ENCODE measurements around the gene SNCAIP.

The SNCAIP gene

DNA sequence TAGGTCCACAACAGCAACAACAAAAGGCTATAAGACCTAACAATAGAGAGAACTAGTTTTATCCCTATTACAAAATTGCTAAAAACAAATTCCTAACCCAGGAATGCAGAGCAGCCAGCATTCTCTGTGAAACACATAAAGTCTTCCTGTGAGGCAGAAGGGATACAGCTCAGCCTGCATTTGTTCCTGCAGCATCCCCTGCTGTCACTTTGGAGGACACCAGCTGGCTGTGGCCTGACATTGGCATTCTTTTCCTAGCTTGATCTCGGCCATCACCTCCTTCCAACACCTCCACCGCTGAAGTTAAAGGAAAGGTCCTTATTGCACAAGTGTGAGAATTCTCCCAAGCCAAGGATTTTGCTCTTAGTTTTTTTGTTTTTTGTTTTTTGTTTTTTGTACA lies 186.1 kb downstream of the SNCAIP start:
- Mint-ChIP-seq H3K36me3 (ENCODE audit: low read depth) (no peaks in the 10 kb centered on the region), H3K4me1 (ENCODE audit: low read depth) (no peaks in the 10 kb centered on the region), H3K27me3 (peaks cover 2% of the 10 kb centered on the region), H3K27ac (no peak overlapping the region), H3K9me3 (no peaks in the 10 kb centered on the region), H3K4me3 (no peak overlapping the region)
- intact Hi-C loops (cut with micrococcal nuclease), result loop anchor here (10.0 kb wide), 1 partner anchor 303 kb away; no protein-coding TSS in a partner anchor

- Mint-ChIP-seq H3K4me1 (ENCODE audit: low read depth) (no peaks in the 10 kb centered on the region), H3K27me3 (peaks cover 2% of the 10 kb centered on the region), H3K36me3 (ENCODE audit: low read depth) (no peaks in the 10 kb centered on the region), H3K27ac (no peak overlapping the region), H3K4me3 (no peak overlapping the region), H3K9me3 (no peaks in the 10 kb centered on the region)
- intact Hi-C loops (cut with micrococcal nuclease), result loop anchor here (10.0 kb wide), 1 partner anchor 305 kb away; no protein-coding TSS in a partner anchor
Observed at GRCh38 chr5:122499585-122499984, 187.5 kb downstream of the SNCAIP start.

DNA sequence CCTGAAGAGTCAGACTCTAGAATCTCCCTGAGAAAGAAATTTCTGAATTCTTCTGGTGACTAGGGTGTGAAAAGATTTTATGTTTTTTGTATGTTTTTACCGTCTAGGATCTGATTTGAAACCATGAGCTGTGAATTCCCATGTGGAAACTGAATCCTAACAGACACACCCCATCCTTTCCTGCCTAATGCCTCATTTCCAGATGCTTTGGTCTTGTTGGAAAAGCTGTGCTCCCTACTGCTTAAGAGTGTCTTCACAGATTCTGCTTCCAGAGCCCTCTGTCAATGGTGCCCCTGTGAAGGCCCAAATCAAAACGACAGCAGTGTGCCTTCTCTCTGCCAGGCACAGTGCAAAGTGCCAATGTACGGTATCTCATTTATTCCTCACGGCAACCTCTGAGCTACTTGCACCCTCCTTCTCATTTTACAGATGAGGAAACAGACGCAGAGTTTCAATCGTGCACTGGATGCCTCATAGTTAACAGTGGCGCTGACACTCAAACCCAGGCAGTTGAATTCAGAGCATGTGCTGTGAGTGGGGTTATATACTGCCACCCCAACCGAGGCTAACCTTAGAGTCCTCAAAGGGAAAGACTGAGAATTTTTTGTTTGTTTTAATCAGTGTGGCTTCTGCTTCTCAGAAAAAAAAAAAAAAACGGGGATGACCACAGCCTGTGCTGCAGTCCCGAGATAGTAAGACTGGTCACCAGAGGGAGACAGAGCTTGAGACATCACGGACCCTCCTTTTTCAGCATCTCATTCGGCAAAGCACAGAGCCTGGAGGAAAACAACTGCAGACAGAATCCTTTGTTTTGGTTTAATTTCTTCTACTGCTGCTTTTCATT lies 188.4 kb downstream of the SNCAIP start:
- Mint-ChIP-seq H3K36me3 (ENCODE audit: low read depth) (no peaks in the 10 kb centered on the region), H3K4me1 (ENCODE audit: low read depth) (no peaks in the 10 kb centered on the region), H3K27ac (no peak overlapping the region), H3K9me3 (no peaks in the 10 kb centered on the region), H3K27me3 (peaks cover 3% of the 10 kb centered on the region), H3K4me3 (no peak overlapping the region)
- intact Hi-C loops (cut with micrococcal nuclease), result no loop called here

DNA sequence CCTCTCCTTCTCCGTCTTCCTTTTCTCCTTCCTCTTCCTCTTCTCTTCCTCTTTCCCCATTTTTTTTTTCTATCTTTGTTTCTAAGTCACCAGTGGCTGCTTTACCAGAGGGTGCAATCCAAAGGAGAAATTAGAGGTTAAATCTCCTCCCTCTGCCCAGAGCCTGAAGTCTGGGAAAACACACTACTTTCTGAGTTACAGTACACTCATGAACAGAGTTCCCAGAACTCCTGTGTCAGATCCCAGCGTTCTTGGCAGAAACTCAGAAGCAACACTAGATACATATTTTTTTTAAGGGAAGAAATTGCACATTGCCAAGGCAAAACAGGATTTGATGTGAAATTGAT lies 189.0 kb downstream of the SNCAIP start:
- H3K27ac Mint-ChIP-seq, result no peak overlapping the region

DNA sequence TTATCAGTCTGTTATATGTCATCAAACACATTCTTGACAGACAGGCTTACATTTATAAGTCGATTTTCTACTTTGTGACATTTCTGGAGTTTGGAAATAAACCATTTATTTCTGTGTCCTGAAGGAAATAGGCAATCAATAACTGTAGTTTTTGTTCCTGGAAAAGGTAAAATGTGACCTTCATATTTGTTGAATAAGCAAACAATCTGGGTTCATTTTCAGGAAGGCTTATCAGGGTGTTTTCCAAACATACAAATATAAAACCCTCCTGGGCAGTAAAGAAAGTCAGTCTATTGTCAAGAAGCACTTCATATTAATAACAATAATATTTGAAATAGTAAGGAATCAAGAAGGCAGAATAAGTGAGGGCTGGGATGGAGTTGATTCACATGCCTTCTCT lies 195.0 kb downstream of the SNCAIP start:
- no peak overlapping the region for H3K27ac Mint-ChIP-seq
- H3K27me3 Mint-ChIP-seq, result peaks cover 1% of the 10 kb centered on the region
- H3K4me1 Mint-ChIP-seq (ENCODE audit: low read depth), result no peaks in the 10 kb centered on the region
- no peak overlapping the region for H3K4me3 Mint-ChIP-seq
- H3K9me3 Mint-ChIP-seq, result no peaks in the 10 kb centered on the region
- no peaks in the 10 kb centered on the region for H3K36me3 Mint-ChIP-seq (ENCODE audit: low read depth)
- intact Hi-C loops (cut with micrococcal nuclease), result no loop called here

More for the DNA sequence above, 189.0 kb downstream of the SNCAIP start:
- no peaks in the 10 kb centered on the region for H3K4me1 Mint-ChIP-seq (ENCODE audit: low read depth)
- H3K4me3 Mint-ChIP-seq, result no peak overlapping the region
- H3K27me3 Mint-ChIP-seq, result peaks cover 3% of the 10 kb centered on the region
- no peaks in the 10 kb centered on the region for H3K9me3 Mint-ChIP-seq
- intact Hi-C loops (cut with micrococcal nuclease), result no loop called here
- H3K36me3 Mint-ChIP-seq (ENCODE audit: low read depth), result no peaks in the 10 kb centered on the region

GRCh38 chr5:122507581-122507980 lies 195.5 kb downstream of the SNCAIP start:
- Mint-ChIP-seq H3K4me1 (ENCODE audit: low read depth) (no peaks in the 10 kb centered on the region), H3K4me3 (no peak overlapping the region), H3K36me3 (ENCODE audit: low read depth) (no peaks in the 10 kb centered on the region), H3K9me3 (no peaks in the 10 kb centered on the region), H3K27me3 (peaks cover 1% of the 10 kb centered on the region), H3K27ac (no peak overlapping the region)
- intact Hi-C loops (cut with micrococcal nuclease), result no loop called here

DNA sequence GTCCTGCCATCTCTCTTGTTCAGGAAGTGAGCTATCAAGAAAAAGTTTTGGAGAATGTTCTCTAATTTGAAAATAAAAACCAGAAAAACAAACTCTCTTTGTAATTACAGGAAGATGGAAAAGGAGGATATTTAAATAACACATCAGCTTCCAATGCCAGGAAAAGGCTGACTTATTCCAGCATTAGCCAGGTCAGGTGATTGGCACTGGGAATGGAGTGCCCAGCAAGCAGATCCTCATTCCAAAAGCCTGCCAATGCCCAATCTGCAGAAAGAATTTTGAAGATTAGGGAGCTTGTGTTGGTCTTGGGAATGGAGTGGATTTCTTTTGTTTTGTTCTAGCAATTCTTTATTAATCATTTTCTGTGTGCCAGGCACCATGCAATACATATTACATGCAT lies 196.6 kb downstream of the SNCAIP start:
- H3K4me3 Mint-ChIP-seq, result no peak overlapping the region
- intact Hi-C loops (cut with micrococcal nuclease), result no loop called here

More for the DNA sequence above, 196.6 kb downstream of the SNCAIP start:
- H3K4me1 Mint-ChIP-seq (ENCODE audit: low read depth), result no peaks in the 10 kb centered on the region
- H3K27me3 Mint-ChIP-seq, result peaks cover 1% of the 10 kb centered on the region
- H3K36me3 Mint-ChIP-seq (ENCODE audit: low read depth), result no peaks in the 10 kb centered on the region
- H3K27ac Mint-ChIP-seq, result no peak overlapping the region
- no peaks in the 10 kb centered on the region for H3K9me3 Mint-ChIP-seq

Measured in dendritic cell treated with granulocyte-macrophage colony-stimulating factor and Interleukin-4, amounts not matched to agents 40 ng/mL and 50 ng/mL, for 4 days (primary cell).